GM21786 (cell line): ENCODE measurements around the gene EIF1B.

Experiments
- ATAC-seq: cut with Tn5 transposase; IDR thresholded peaks from one replicate; pipeline ENCODE4 v1.9.1; 2021; ENCODE audit not compliant: unreplicated experiment

EIF1B gene

DNA sequence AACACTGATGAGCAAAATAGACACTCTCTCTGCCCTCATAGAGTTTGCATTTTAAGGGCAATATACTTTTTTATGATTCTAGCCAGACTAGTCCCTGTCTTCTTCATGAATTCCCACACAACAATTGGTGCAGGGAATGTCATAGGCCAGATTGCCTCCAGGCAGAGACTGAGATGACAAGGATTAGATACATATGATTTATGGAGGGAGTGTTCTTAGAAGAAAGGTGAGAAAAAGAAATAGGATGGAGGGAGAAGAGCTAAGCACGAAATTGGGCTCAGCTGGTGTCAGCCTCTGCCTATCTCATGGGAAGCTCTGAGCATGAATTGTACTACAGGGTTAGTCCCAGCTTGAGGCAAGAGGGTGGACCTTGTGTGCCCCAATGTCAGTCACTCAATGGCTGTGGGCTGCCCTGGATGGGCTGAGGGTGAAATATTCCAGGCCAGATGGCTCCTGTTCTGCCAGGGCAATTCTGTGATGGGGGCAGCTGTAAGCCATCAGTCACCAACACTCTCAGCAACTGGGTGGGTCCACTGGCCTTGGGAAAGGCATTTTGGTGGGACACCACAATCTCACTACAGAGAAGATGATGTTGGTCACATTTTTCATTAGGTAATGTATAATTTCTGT lies 31.1 kb downstream of the EIF1B start:
- ATAC-seq: no peak

DNA sequence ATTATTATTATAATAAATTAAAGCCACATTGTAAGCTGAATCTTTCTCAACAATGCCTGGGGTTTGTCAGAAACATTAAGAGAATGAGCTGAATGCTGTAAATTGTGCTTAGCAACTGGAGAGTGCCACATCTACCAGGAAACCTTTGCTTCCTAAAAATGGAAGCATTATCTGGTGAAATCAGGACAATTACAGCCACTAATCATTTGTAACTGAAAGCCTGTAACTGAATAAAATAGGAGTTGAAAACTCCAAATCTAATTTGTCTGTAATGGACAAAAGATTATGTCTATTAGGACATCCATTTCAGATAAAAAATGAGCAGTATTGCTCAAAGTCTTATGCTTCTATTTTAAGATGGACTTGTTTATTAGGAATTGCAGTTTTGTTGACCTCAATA lies 32.2 kb downstream of the EIF1B start:
- no peak for ATAC-seq

DNA sequence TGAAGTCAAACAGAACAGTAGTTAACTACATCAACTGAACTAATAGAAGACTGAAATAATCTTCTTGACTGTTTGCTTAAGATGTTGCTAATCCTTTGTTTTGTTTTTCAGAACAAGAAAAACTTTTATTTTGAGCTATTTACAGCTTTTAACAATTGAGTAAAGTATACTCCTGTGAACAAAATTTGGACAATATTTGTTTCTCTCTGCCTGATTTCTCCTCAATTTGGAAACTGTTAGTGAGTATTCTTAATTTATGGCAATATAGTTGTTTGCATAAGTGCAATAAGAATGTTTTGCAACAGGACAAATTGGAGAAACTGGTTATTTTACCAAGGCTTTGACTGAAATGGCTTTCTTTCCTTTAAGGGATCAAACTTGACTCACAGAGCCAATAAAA lies 41.0 kb downstream of the EIF1B start:
- no peak for ATAC-seq

DNA sequence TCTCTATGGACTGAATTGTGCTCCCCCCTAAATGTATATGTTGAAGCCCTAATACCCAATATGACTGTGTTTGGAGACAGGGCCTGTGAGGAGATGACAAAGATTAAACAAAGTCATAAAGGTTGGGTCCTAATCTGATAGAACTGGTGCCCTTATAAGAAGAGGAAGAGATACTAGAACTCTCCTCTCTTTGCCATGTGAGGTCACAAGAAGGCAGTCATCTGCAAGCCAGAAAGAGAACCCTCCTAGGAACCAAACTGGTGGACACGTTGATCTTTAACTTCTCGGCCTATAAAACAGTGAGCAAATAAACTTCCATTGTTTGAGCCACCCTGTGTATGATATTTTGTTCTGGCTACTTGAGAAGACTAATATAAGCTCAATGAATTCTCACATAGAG lies 45.9 kb downstream of the EIF1B start:
- no peak for ATAC-seq

DNA sequence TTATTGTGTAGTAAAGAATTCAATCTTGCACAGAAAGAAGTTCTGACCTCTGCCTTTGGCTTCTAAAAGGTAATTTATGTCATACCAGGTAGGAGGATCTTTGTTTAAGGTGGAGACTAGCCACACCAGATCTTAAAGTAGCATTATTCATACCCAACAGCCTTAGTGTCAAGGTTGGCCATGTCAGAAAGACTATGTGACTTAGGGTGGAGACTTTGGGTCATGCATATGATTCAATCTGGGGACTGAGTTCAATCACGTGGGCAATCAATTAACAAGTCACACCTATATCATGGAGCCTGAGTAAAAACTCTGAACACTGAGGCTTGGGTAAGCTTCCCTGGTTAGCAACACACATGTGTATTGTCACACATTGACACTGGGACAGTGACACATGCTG lies 48.9 kb downstream of the EIF1B start:
- no peak for ATAC-seq
